SK-N-SH treated with all-trans-retinoic acid at 6 μM for 48 hours (cell line): Measurements from ENCODE around the gene STX3.
"Not testable (repeated sequence)": the region's sequence is repeated elsewhere in the genome, so short reads cannot be mapped to it uniquely, and the experiment has no call there.

ENCODE experiments used
- ATAC-seq: fragments of 200-7000 bp; cut with Tn5 transposase; 3 replicates; pipeline ENCODE4 v1.9.1; 2020; ENCODE audit warnings: mild to moderate bottlenecking, moderate library complexity
- ARNTL ChIP-seq: fragments of 450-650 bp; formaldehyde crosslinking; IDR thresholded peaks from 2 replicates; pipeline ENCODE4 v1.5.0; 2020; ENCODE audit warnings: low read depth, mild to moderate bottlenecking, moderate library complexity, borderline replicate concordance
- BACH2 ChIP-seq: fragments of 250-450 bp; sonication (Bioruptor Pico); IDR thresholded peaks from 2 replicates; pipeline ENCODE4 v1.9.0; 2021; ENCODE audit warnings: mild to moderate bottlenecking, borderline replicate concordance
- CSDC2 ChIP-seq: fragments of 250-450 bp; sonication (Bioruptor Pico); IDR thresholded peaks from 2 replicates; pipeline ENCODE4 v1.5.0; 2020; ENCODE audit warnings: mild to moderate bottlenecking, moderate library complexity
- ESRRG ChIP-seq: fragments of 250-450 bp; sonication (Bioruptor Pico); IDR thresholded peaks from 2 replicates; pipeline ENCODE4 v1.6.1; 2021; ENCODE audit warnings: mild to moderate bottlenecking
- GLIS3 ChIP-seq: fragments of 250-450 bp; sonication (Bioruptor Pico); IDR thresholded peaks from 2 replicates; pipeline ENCODE4 v1.5.0; 2020; ENCODE audit warnings: mild to moderate bottlenecking, moderate library complexity
- SNAI2 ChIP-seq: fragments of 250-450 bp; sonication (Bioruptor Pico); IDR thresholded peaks from 2 replicates; pipeline ENCODE4 v1.5.0; 2020; ENCODE audit warnings: mild to moderate bottlenecking, moderate library complexity
- TOX ChIP-seq: fragments of 250-450 bp; sonication (Bioruptor Pico); IDR thresholded peaks from 2 replicates; pipeline ENCODE4 v1.8.0; 2021; ENCODE audit warnings: mild to moderate bottlenecking, moderate library complexity, borderline replicate concordance
- ZFP3 ChIP-seq: fragments of 250-450 bp; sonication (Bioruptor Pico); IDR thresholded peaks from 2 replicates; pipeline ENCODE4 v1.5.0; 2020; ENCODE audit warnings: mild to moderate bottlenecking, moderate library complexity
- ZFP30 ChIP-seq: fragments of 450-650 bp; formaldehyde crosslinking; IDR thresholded peaks from 2 replicates; pipeline ENCODE4 v1.5.0; 2022; ENCODE audit warnings: mild to moderate bottlenecking, moderate library complexity
- ZNF565 ChIP-seq: fragments of 450-650 bp; formaldehyde crosslinking; conservative IDR thresholded peaks from 2 replicates; pipeline ENCODE4 v1.5.0; 2020; ENCODE audit warnings: low read depth, mild to moderate bottlenecking, moderate library complexity
- ZNF70 ChIP-seq: fragments of 450-650 bp; formaldehyde crosslinking; IDR thresholded peaks from 2 replicates; pipeline ENCODE4 v1.5.0; 2020; ENCODE audit warnings: mild to moderate bottlenecking, moderate library complexity
- ZNF8 ChIP-seq: fragments of 450-650 bp; formaldehyde crosslinking; IDR thresholded peaks from 2 replicates; pipeline ENCODE4 v1.5.0; 2020; ENCODE audit warnings: mild to moderate bottlenecking, moderate library complexity
- TF ChIP-seq, protein P1 (sequence below): fragments of 250-450 bp; sonication (Bioruptor Pico); IDR thresholded peaks from 2 replicates; pipeline ENCODE4 v1.8.0; 2021; ENCODE audit warnings: low read depth, mild to moderate bottlenecking, moderate library complexity, borderline replicate concordance
- TF ChIP-seq, protein P2 (sequence below): fragments of 250-450 bp; sonication (Bioruptor Pico); IDR thresholded peaks from 2 replicates; pipeline ENCODE4 v1.5.1; 2021; ENCODE audit warnings: mild to moderate bottlenecking, moderate library complexity
- TF ChIP-seq, protein P3 (sequence below): fragments of 250-450 bp; sonication (Bioruptor Pico); IDR thresholded peaks from 2 replicates; pipeline ENCODE4 v1.5.0; 2020; ENCODE audit warnings: mild to moderate bottlenecking, moderate library complexity
- TF ChIP-seq, protein P4 (sequence below): fragments of 250-450 bp; sonication (Bioruptor Pico); IDR thresholded peaks from 2 replicates; pipeline ENCODE4 v1.8.0; 2020; ENCODE audit warnings: mild to moderate bottlenecking, moderate library complexity, borderline replicate concordance

The STX3 gene

DNA sequence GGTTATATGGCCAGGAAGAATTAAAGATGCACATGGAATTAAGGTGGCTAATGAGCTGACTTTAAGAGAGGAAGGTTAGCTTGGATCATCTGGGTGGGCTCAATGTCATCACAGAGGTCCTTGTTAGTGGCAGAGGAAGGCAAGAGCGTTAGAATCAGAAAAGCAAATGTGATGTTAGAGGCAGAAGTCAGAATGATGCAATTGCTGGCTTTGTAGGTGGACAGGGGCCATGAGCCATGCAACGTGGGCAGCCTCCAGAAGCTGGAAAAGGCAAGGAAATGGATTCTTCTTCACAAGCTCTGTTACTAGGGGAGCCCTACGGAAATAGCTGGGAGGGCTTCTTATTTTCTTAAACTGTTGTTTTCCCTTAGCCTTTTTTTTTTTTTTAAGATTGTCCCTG lies 92.5 kb downstream of the STX3 start:
- no peak for TF ChIP-seq TOX (CRISPR knock-in tag)
- TF ChIP-seq ESRRG (CRISPR knock-in tag): no peak
- no peak for ATAC-seq

DNA sequence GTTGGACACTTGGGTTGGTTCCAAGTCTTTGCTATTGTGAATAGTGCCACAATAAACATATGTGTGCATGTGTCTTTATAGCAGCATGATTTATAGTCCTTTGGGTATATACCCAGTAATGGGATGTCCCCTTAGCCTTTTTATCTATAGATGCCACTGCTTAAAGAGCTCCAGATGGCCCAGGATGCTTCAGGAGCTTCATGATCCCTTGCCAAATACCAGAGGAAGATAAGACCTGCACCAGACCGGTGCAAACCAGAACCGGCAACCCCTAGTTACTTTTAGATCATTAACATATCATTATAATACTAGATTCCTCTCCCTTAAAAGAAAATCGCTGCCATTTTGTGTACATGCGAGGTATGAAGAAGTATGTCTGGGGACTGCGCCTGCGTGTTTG lies 93.3 kb downstream of the STX3 start:
- ATAC-seq: not testable (repeated sequence)

DNA sequence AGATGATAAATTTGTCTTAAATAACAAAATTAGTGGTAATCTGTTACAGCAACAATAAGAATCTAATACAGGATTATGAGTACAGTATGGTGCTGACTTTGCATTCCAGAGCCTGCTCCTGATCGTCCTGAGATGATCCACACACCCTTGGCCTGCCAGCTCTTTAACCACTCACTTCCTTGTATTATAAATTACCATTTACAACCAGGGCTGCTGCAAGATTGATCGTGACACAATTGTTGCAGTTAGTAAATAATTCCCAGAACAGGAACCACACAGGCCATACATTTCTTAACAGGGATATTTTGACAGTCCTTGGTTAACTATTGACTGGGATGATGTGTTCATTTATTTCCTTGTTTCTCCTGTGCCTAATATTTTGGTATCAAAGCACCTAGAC lies 94.0 kb downstream of the STX3 start:
- no peak for TF ChIP-seq ZNF70 (CRISPR knock-in tag)
- TF ChIP-seq, protein P1, sequence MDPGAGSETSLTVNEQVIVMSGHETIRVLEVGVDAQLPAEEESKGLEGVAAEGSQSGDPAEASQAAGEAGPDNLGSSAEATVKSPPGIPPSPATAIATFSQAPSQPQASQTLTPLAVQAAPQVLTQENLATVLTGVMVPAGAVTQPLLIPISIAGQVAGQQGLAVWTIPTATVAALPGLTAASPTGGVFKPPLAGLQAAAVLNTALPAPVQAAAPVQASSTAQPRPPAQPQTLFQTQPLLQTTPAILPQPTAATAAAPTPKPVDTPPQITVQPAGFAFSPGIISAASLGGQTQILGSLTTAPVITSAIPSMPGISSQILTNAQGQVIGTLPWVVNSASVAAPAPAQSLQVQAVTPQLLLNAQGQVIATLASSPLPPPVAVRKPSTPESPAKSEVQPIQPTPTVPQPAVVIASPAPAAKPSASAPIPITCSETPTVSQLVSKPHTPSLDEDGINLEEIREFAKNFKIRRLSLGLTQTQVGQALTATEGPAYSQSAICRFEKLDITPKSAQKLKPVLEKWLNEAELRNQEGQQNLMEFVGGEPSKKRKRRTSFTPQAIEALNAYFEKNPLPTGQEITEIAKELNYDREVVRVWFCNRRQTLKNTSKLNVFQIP: no peak
- TF ChIP-seq CSDC2 (CRISPR knock-in tag): no peak
- TF ChIP-seq ZNF8: no peak
- TF ChIP-seq, protein P2, sequence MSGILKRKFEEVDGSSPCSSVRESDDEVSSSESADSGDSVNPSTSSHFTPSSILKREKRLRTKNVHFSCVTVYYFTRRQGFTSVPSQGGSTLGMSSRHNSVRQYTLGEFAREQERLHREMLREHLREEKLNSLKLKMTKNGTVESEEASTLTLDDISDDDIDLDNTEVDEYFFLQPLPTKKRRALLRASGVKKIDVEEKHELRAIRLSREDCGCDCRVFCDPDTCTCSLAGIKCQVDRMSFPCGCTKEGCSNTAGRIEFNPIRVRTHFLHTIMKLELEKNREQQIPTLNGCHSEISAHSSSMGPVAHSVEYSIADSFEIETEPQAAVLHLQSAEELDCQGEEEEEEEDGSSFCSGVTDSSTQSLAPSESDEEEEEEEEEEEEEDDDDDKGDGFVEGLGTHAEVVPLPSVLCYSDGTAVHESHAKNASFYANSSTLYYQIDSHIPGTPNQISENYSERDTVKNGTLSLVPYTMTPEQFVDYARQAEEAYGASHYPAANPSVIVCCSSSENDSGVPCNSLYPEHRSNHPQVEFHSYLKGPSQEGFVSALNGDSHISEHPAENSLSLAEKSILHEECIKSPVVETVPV: no peak
- no peak for TF ChIP-seq ESRRG (CRISPR knock-in tag)
- TF ChIP-seq GLIS3 (CRISPR knock-in tag): no peak
- no peak for TF ChIP-seq SNAI2 (CRISPR knock-in tag)
- TF ChIP-seq ZNF565 (CRISPR knock-in tag): no peak
- TF ChIP-seq ARNTL (CRISPR knock-in tag): no peak
- TF ChIP-seq ZFP30: no peak
- ATAC-seq: no peak

DNA sequence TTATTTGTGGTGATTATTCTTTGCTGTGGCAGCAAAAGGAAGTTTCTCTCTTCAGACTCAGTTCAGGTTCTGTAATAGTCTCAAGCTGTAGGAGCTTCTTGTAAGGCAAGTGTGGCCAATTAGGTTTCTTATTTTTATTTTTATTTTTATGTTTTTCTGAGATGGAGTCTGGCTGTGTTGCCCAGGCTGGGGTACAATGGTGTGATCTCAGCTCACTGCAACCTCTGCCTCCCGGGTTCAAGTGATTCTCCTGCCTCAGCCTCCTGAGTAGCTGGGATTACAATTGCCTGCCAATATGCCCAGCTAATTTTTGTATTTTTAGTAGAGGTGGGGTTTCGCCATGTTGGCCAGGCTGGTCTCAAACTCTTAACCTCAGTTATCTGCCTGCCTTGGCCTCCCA lies 94.4 kb downstream of the STX3 start:
- not testable (repeated sequence) for ATAC-seq

DNA sequence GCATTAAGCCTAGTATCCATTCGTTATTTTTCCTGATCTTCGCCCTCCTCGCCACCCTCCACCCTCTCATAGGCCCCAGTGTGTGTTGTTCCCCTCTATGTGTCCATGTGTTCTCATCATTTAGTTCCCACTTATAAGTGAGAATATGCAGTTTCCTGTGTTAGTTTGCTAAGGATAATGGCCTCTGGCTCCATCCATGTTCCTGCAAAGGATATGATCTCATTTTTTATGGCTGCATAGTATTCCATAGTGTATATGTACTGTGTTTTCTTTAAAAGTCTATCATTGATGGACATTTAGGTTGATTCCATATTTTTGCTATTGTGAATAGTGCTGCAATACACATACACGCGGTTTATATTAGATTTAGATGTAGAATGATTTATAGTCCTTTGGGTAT lies 96.2 kb downstream of the STX3 start:
- ATAC-seq: not testable (repeated sequence)

DNA sequence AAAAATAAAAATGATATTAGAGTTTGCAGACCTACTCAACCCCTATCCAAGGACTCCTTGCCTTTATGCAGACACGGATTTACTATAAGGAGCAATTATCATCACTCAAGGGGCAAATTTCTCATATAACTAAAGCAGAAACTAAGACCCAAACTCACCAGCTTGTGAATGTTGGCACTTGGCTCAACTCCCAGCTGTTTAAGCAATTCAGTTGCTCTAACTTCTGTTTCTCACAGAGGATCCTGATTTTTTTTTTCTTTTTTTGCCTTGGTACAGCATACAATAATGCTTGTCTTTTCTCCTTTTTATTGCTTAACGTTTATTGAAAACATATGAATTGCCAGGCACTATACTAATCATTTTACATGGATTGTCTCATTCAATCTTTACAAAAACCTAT lies 99.7 kb downstream of the STX3 start:
- no peak for ATAC-seq
- no peak for TF ChIP-seq GLIS3 (CRISPR knock-in tag)
- TF ChIP-seq BACH2 (CRISPR knock-in tag): no peak
- TF ChIP-seq, protein P3, sequence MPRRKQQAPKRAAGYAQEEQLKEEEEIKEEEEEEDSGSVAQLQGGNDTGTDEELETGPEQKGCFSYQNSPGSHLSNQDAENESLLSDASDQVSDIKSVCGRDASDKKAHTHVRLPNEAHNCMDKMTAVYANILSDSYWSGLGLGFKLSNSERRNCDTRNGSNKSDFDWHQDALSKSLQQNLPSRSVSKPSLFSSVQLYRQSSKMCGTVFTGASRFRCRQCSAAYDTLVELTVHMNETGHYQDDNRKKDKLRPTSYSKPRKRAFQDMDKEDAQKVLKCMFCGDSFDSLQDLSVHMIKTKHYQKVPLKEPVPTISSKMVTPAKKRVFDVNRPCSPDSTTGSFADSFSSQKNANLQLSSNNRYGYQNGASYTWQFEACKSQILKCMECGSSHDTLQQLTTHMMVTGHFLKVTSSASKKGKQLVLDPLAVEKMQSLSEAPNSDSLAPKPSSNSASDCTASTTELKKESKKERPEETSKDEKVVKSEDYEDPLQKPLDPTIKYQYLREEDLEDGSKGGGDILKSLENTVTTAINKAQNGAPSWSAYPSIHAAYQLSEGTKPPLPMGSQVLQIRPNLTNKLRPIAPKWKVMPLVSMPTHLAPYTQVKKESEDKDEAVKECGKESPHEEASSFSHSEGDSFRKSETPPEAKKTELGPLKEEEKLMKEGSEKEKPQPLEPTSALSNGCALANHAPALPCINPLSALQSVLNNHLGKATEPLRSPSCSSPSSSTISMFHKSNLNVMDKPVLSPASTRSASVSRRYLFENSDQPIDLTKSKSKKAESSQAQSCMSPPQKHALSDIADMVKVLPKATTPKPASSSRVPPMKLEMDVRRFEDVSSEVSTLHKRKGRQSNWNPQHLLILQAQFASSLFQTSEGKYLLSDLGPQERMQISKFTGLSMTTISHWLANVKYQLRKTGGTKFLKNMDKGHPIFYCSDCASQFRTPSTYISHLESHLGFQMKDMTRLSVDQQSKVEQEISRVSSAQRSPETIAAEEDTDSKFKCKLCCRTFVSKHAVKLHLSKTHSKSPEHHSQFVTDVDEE: no peak
- TF ChIP-seq ZNF565 (CRISPR knock-in tag): no peak
- no peak for TF ChIP-seq ZNF70 (CRISPR knock-in tag)
- no peak for TF ChIP-seq ZFP3
- TF ChIP-seq, protein P4, sequence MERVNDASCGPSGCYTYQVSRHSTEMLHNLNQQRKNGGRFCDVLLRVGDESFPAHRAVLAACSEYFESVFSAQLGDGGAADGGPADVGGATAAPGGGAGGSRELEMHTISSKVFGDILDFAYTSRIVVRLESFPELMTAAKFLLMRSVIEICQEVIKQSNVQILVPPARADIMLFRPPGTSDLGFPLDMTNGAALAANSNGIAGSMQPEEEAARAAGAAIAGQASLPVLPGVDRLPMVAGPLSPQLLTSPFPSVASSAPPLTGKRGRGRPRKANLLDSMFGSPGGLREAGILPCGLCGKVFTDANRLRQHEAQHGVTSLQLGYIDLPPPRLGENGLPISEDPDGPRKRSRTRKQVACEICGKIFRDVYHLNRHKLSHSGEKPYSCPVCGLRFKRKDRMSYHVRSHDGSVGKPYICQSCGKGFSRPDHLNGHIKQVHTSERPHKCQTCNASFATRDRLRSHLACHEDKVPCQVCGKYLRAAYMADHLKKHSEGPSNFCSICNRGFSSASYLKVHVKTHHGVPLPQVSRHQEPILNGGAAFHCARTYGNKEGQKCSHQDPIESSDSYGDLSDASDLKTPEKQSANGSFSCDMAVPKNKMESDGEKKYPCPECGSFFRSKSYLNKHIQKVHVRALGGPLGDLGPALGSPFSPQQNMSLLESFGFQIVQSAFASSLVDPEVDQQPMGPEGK (CRISPR knock-in tag): no peak
- TF ChIP-seq, protein P1: no peak
- no peak for TF ChIP-seq ZNF8
- TF ChIP-seq CSDC2 (CRISPR knock-in tag): no peak
- no peak for TF ChIP-seq SNAI2 (CRISPR knock-in tag)
